ENCODE measurements around the gene DHDDS. TPM values are rescaled to one million over a fixed set of nuclear protein-coding genes. Genes with fewer than 3 reads are reported as not detected.

DHDDS gene
- total and polyA plus RNA-seq, 2 of the 13 experiments (the other 11 are each of a cell fraction or from before 2014, with no cell fraction given) = 18.9 to 28.3 TPM

GRCh38 chr1:26405281-26405915 lies 26.7 kb upstream of the DHDDS start:
- POLR2A ChIA-PET = interaction anchor here (1.4 kb wide), 1 partner anchor 27 kb away, joined by 3 read pairs; the partner anchor contains the start of gene DHDDS
- no peak overlapping the region for H3K4me2 ChIP-seq (ENCODE audit: low read depth, low read length)
- no peak overlapping the region for H3K27ac ChIP-seq (ENCODE audit: extremely low read length, insufficient read depth, low read length)
- peaks cover 0 to 3% of the 10 kb centered on the region in 2 experiments; a peak in 1 of 5 replicates for H3K27me3 ChIP-seq (ENCODE audit: control insufficient read depth in 1 of 2, insufficient read depth in 2 of 2, low read length in 2 of 2)
- no peak for DNase-seq (ENCODE audit: low spot score)
- no peak for TF ChIP-seq TRIM24 (CRISPR knock-in tag; IDR thresholded peaks at IDR 0.05)
- TF ChIP-seq EZH2 (conservative IDR thresholded peaks at IDR 0.05; ENCODE audit: low read depth, low read length) = no peak
- no peak for TF ChIP-seq CENPX (CRISPR knock-in tag; IDR thresholded peaks at IDR 0.05)
- no peak for TF ChIP-seq ATRX (CRISPR knock-in tag; IDR thresholded peaks at IDR 0.05; ENCODE audit: borderline replicate concordance)
- TF ChIP-seq ZNF331 (CRISPR knock-in tag; IDR thresholded peaks at IDR 0.05) = no peak
- TF ChIP-seq ZNF792 (CRISPR knock-in tag; IDR thresholded peaks at IDR 0.05) = no peak
- no peak for TF ChIP-seq SCMH1 (CRISPR knock-in tag; IDR thresholded peaks at IDR 0.05; ENCODE audit: borderline replicate concordance)
- no peak for TF ChIP-seq RBAK (CRISPR knock-in tag; IDR thresholded peaks at IDR 0.05)
- TF ChIP-seq ZNF18 (CRISPR knock-in tag; IDR thresholded peaks at IDR 0.05; ENCODE audit: insufficient replicate concordance) = no peak
- no peak for TF ChIP-seq MYC (CRISPR knock-in tag; IDR thresholded peaks at IDR 0.05; ENCODE audit: borderline replicate concordance)
- no peak for TF ChIP-seq THAP11 (CRISPR knock-in tag; IDR thresholded peaks at IDR 0.05)
- TF ChIP-seq ZBTB2 (CRISPR knock-in tag; IDR thresholded peaks at IDR 0.05; ENCODE audit: low read depth) = no peak
- no peak for TF ChIP-seq SP1 (IDR thresholded peaks at IDR 0.05)
- TF ChIP-seq SP1 (CRISPR knock-in tag; IDR thresholded peaks at IDR 0.05) = no peak
- no peak for TF ChIP-seq GATAD1 (CRISPR knock-in tag; IDR thresholded peaks at IDR 0.05)
- TF ChIP-seq ISL2 (CRISPR knock-in tag; IDR thresholded peaks at IDR 0.05) = no peak
- no peak for TF ChIP-seq ZNF879 (CRISPR knock-in tag; IDR thresholded peaks at IDR 0.05)
- TF ChIP-seq BCL6 (CRISPR knock-in tag; IDR thresholded peaks at IDR 0.05) = no peak
- CTCF ChIA-PET (ENCODE audit: low intra/inter-chr PET ratio, low total read pairs) = no interaction called here
- H3K9me3 ChIP-seq (ENCODE audit: low read length) = no peaks in the 10 kb centered on the region
- H2AFZ ChIP-seq (ENCODE audit: low read length) = no peak overlapping the region
- H3K36me3 ChIP-seq (replicated peaks in 1 of 2; ENCODE audit: control insufficient read depth in 1 of 2, insufficient read depth in 2 of 2, low read length in 2 of 2) = no peaks in the 10 kb centered on the region
- no peak for ATAC-seq
- intact Hi-C loops (cut with micrococcal nuclease; ENCODE audit: unreplicated experiment) = no loop called here
- no peak overlapping the region for H3K4me3 ChIP-seq (replicated peaks in 1 of 3; ENCODE audit: insufficient read depth in 1 of 3, low read depth in 2 of 3, low read length in 3 of 3)
- in situ Hi-C loops (cut with HindIII; ENCODE audit: extremely low pct_ligation_motif_present, low pct_unique_long_range_greater_than_20kb) = no loop called here
- peaks cover 21% of the 10 kb centered on the region for H3K4me1 ChIP-seq (ENCODE audit: insufficient read depth, low read length)
- H4K20me1 ChIP-seq (ENCODE audit: insufficient read depth, low read length) = no peaks in the 10 kb centered on the region
- 22% methylated on average over 7 of the region's 7 CpGs for WGBS (ENCODE audit: low lambda C conversion rate)
- no peak overlapping the region for H3K9ac ChIP-seq (ENCODE audit: insufficient read depth, low read depth, low read length)
- no peaks in the 10 kb centered on the region for H3K79me2 ChIP-seq (ENCODE audit: insufficient read depth, low read length)
- no peak for FAIRE-seq
- no TSS peak for BruUV-seq (replicated peaks)
